Esophagus squamous epithelium (tissue), 4 donors: Measurements from ENCODE around the gene ACTL7A.

Experiments
- POLR2A ChIP-seq, 4 donors: fragments of 450-650 bp; IDR thresholded peaks; one replicate each; pipeline ENCODE4 v1.6.1; 2017; ENCODE audit warnings: antibody characterized with exemption in 4 of 4, mild to moderate bottlenecking in 4 of 4, moderate library complexity in 3 of 4
- TF ChIP-seq, protein P1 (sequence below), 6 experiments: fragments of 450-650 bp in 4 of 6; fragments of 200-600 bp in 2 of 6; sonication (generic) in 2 of 6; IDR thresholded peaks; one replicate each; pipeline ENCODE4 v1.5.1; 2016 to 2019; ENCODE audit warnings: antibody characterized with exemption in 6 of 6, mild to moderate bottlenecking in 4 of 6, moderate library complexity in 4 of 6

DNA sequence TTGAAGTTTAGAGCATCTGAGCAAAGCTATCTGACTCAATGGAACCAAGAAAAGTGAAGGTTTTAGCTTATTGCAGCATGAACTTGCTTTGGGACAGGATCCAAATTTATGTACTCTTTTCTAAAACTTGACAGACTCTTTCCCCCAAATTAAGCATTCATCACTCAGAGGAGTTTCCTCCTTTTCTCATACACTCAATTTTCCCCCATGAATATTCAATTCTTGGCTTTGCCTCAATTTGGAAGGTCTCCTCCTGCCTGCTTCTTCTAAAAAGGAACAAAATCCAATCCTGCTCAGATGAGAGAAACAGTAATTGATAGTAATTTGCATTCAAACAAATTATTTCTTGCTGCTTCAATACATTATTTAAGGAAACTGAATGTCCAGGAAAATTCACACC lies 5.0 kb downstream of the ACTL7A start:
- TF ChIP-seq, protein P1, sequence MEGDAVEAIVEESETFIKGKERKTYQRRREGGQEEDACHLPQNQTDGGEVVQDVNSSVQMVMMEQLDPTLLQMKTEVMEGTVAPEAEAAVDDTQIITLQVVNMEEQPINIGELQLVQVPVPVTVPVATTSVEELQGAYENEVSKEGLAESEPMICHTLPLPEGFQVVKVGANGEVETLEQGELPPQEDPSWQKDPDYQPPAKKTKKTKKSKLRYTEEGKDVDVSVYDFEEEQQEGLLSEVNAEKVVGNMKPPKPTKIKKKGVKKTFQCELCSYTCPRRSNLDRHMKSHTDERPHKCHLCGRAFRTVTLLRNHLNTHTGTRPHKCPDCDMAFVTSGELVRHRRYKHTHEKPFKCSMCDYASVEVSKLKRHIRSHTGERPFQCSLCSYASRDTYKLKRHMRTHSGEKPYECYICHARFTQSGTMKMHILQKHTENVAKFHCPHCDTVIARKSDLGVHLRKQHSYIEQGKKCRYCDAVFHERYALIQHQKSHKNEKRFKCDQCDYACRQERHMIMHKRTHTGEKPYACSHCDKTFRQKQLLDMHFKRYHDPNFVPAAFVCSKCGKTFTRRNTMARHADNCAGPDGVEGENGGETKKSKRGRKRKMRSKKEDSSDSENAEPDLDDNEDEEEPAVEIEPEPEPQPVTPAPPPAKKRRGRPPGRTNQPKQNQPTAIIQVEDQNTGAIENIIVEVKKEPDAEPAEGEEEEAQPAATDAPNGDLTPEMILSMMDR (IDR thresholded peaks at IDR 0.05): no peak
- TF ChIP-seq POLR2A (IDR thresholded peaks at IDR 0.05): no peak
